K562 (cell line): ENCODE results near the gene GABRR2. TPM values are rescaled to one million over a fixed set of nuclear protein-coding genes. Genes with fewer than 3 reads are reported as not detected.
A peak's percentile ranks its signal among the peaks of the same experiment; 100 is the strongest.

Experiments used
- ATAC-seq: fragments of 200-7000 bp; cut with Tn5 transposase; 3 replicates; pipeline ENCODE4 v1.9.1; 2020; ENCODE audit warnings: moderate library complexity
- BruUV-seq: library from RNA; stranded (reverse); fragments of 400-500 nt; replicated peaks from 2 replicates; lab custom pipeline; 2021; lab: Mats Ljungman, UMichigan
- CTCF ChIA-PET: fragments of 300-600 bp; formaldehyde crosslinking; extraction: SDS; loops from one replicate; lab custom pipeline; 2021; ENCODE audit warnings: low intra/inter-chr PET ratio; lab: Yijun Ruan, JAX
- POLR2A ChIA-PET: fragments of 300-600, 350-650 bp; sonication (Branson Sonifier 250); formaldehyde crosslinking; extraction: SDS; loops from one replicate; lab custom pipeline; 2021; ENCODE audit warnings: antibody characterized with exemption, inconsistent platforms; lab: Yijun Ruan, JAX
- DNase-seq, 4 experiments: peaks; one replicate each; pipeline versions ENCODE4 v3.0.0 to v3.0.0-alpha.2; 2011 to 2018; ENCODE audit warnings: low spot score in 3 of 4, mixed read lengths in 3 of 4; ENCODE audit errors: extremely low read depth in 1 of 4
- FAIRE-seq: peaks from 2 replicates; lab custom pipeline; 2011; peaks lifted over from hg19 to GRCh38; lab: Jason Lieb, UNC
- H2AFZ ChIP-seq: 2 replicates; pipeline ENCODE4 v1.6.0; 2011; ENCODE audit warnings: low read depth, low read length, control low read depth, inconsistent platforms
- H3K27ac ChIP-seq: fragments of 200-600 bp; 3 replicates; pipeline ENCODE4 v1.8.0; 2011; ENCODE audit warnings: low read depth, mild to moderate bottlenecking, control low read depth, inconsistent platforms, low read length, moderate library complexity, mixed read lengths; ENCODE audit errors: extremely low read depth
- H3K27me3 ChIP-seq, 2 experiments: fragments of 300-600 bp in 1 of 2; 2 replicates in 1 of 2; 3 replicates in 1 of 2; pipeline versions ENCODE4 v1.6.0 to v1.8.0; 2011; ENCODE audit warnings: inconsistent platforms in 2 of 2, low read length in 2 of 2, mild to moderate bottlenecking in 1 of 2, mixed read lengths in 1 of 2, moderate library complexity in 1 of 2; ENCODE audit not compliant: control insufficient read depth in 2 of 2, insufficient read depth in 2 of 2
- H3K36me3 ChIP-seq: fragments of 300-600 bp; 3 replicates; pipeline ENCODE4 v1.8.0; 2011; ENCODE audit warnings: mild to moderate bottlenecking, low read length, inconsistent platforms; ENCODE audit not compliant: control insufficient read depth, insufficient read depth
- H3K4me1 ChIP-seq, 2 experiments: fragments of 200-600 bp in 1 of 2; replicated peaks in 1 of 2; 2 replicates in 1 of 2; 3 replicates in 1 of 2; pipeline versions ENCODE4 v1.5.1 to v1.8.0; 2011; ENCODE audit warnings: inconsistent platforms in 2 of 2, low read length in 2 of 2, mild to moderate bottlenecking in 1 of 2, mixed read lengths in 1 of 2, moderate library complexity in 1 of 2; ENCODE audit not compliant: control insufficient read depth in 2 of 2, insufficient read depth in 2 of 2
- H3K4me2 ChIP-seq: 2 replicates; pipeline ENCODE4 v1.6.1; 2011; ENCODE audit warnings: low read length, control low read depth, inconsistent platforms, mixed read lengths; ENCODE audit not compliant: insufficient read depth
- H3K4me3 ChIP-seq: fragments of 200-600 bp; sonication (generic), shearing (Covaris generic); 2 replicates; pipeline ENCODE4 v1.5.1; 2016; ENCODE audit warnings: control low read depth, inconsistent platforms
- H3K79me2 ChIP-seq: fragments of 200-600 bp; 3 replicates; pipeline ENCODE4 v1.8.0; 2011; ENCODE audit warnings: low read length, inconsistent platforms; ENCODE audit not compliant: control insufficient read depth, insufficient read depth
- H3K9ac ChIP-seq, 2 experiments: 2 replicates each; pipeline versions ENCODE4 v1.6.0 to v1.6.1; 2011; ENCODE audit warnings: low read depth in 2 of 2, low read length in 2 of 2, control low read depth in 1 of 2, inconsistent platforms in 1 of 2, mild to moderate bottlenecking in 1 of 2, mixed read lengths in 1 of 2; ENCODE audit not compliant: insufficient read depth in 1 of 2
- H3K9me1 ChIP-seq: one replicate; pipeline ENCODE4 v1.6.0; 2011; ENCODE audit warnings: inconsistent platforms, mild to moderate bottlenecking, low read length, moderate library complexity; ENCODE audit not compliant: control insufficient read depth, insufficient read depth
- H3K9me3 ChIP-seq: replicated peaks from 2 replicates; pipeline ENCODE4 v1.5.1; 2011; ENCODE audit warnings: low read depth, low read length, inconsistent platforms; ENCODE audit not compliant: control insufficient read depth, insufficient read depth
- H4K20me1 ChIP-seq: replicated peaks from 2 replicates; pipeline ENCODE4 v1.6.1; 2011; ENCODE audit warnings: low read length, inconsistent platforms, mixed read lengths; ENCODE audit not compliant: control insufficient read depth, insufficient read depth
- EP400 ChIP-seq: fragments of 450-650 bp; IDR thresholded peaks from 2 replicates; pipeline ENCODE4 v1.6.1; 2017; ENCODE audit warnings: antibody characterized with exemption, mild to moderate bottlenecking, moderate library complexity
- HBP1 ChIP-seq: fragments of 450-650 bp; formaldehyde crosslinking; IDR thresholded peaks from 2 replicates; pipeline ENCODE4 v1.4.0; 2022; ENCODE audit warnings: missing genetic modification characterization
- HCFC1 ChIP-seq: IDR thresholded peaks from 2 replicates; pipeline ENCODE4 v1.6.1; 2012; ENCODE audit warnings: low read depth, low read length, improper control_type of control experiment
- HNRNPLL ChIP-seq: fragments of 200-400 bp; formaldehyde crosslinking; IDR thresholded peaks from 2 replicates; pipeline ENCODE4 v1.6.1; 2017; ENCODE audit warnings: low read length, low read depth, mild to moderate bottlenecking; ENCODE audit not compliant: poor library complexity, severe bottlenecking
- HSF4 ChIP-seq: fragments of 250-450 bp; sonication (Bioruptor Pico); IDR thresholded peaks from 2 replicates; pipeline ENCODE4 v2.1.2; 2022; ENCODE audit warnings: mild to moderate bottlenecking, moderate library complexity, borderline replicate concordance
- NR2F6 ChIP-seq: fragments of 450-650 bp; formaldehyde crosslinking; IDR thresholded peaks from 2 replicates; pipeline ENCODE4 v1.4.0; 2020; ENCODE audit warnings: mild to moderate bottlenecking
- RB1 ChIP-seq: fragments of 450-650 bp; IDR thresholded peaks from 2 replicates; pipeline ENCODE4 v1.6.1; 2017; ENCODE audit warnings: low read depth, mild to moderate bottlenecking
- SIN3A ChIP-seq, 2 experiments: fragments of 150-350 bp in 1 of 2; IDR thresholded peaks; 2 replicates each; pipeline ENCODE4 v1.6.1; 2011 to 2016; ENCODE audit warnings: borderline replicate concordance in 2 of 2, low read depth in 2 of 2, low read length in 2 of 2, mild to moderate bottlenecking in 2 of 2, moderate library complexity in 2 of 2; ENCODE audit not compliant: control insufficient read depth in 1 of 2
- SMARCC2 ChIP-seq: fragments of 450-650 bp; IDR thresholded peaks from 2 replicates; pipeline ENCODE4 v1.6.1; 2017; ENCODE audit warnings: antibody characterized with exemption, moderate library complexity, mild to moderate bottlenecking, low read depth
- YY1 ChIP-seq, 3 experiments: IDR thresholded peaks; 2 replicates each; pipeline ENCODE4 v1.6.1; 2011; ENCODE audit warnings: low read length in 2 of 3, mild to moderate bottlenecking in 2 of 3, moderate library complexity in 2 of 3, borderline replicate concordance in 1 of 3, control low read depth in 1 of 3, low read depth in 1 of 3; ENCODE audit not compliant: insufficient read depth in 3 of 3, insufficient replicate concordance in 2 of 3, control insufficient read depth in 1 of 3, insufficient read length in 1 of 3; ENCODE audit errors: extremely low read depth in 1 of 3
- WGBS: fragments of 100-300 bp; shearing (Covaris generic); methylation state at CpG from one replicate; pipeline ENCODE4 v1.1.6; 2016; ENCODE audit warnings: low coverage, mixed read lengths; ENCODE audit not compliant: insufficient coverage; ENCODE audit errors: missing lambda C conversion rate; 5-methylcytosine and 5-hydroxymethylcytosine counted together
- in situ Hi-C: fragments of 300-500 bp; cut with MboI; formaldehyde crosslinking; loops from 4 replicates; pipeline ENCODE4 v1.15.0; 2018; ENCODE audit warnings: inconsistent platforms, mixed read lengths
- intact Hi-C: fragments of 100-400 bp; cut with micrococcal nuclease; formaldehyde crosslinking; loops from 2 replicates; pipeline ENCODE4 v1.14.2; 2022
- polyA plus RNA-seq, 8 experiments: library from polyadenylated mRNA; depleted of rRNA in 4 of 8; stranded (reverse) in 5 of 8; unstranded in 3 of 8; fragments of >200 nt; fragmentation: Nextera tagmentation in 2 of 8; fragmentation: Illumina TruSeq in 1 of 8; extraction: Ambion mirVana in 2 of 8; extraction: Trizol in 1 of 8; gene quantifications; 2 replicates each; pipeline versions ENCODE4 v1.2.1 to v1.2.3, GENCODE V29; 2011 to 2014; ENCODE audit warnings: inconsistent platforms in 1 of 8, missing spikeins in 1 of 8
- total RNA-seq, 7 experiments: library from RNA; depleted of rRNA in 6 of 7; stranded (reverse); fragments of >200 nt in 6 of 7; fragmentation: Illumina TruSeq in 2 of 7; extraction: Trizol in 2 of 7; gene quantifications; 2 replicates each; pipeline versions ENCODE4 v1.2.1 to v1.2.3, GENCODE V29; 2011 to 2021; ENCODE audit warnings: low replicate concordance in 1 of 7
- TF ChIP-seq, protein P1 (sequence below): fragments of 450-650 bp; IDR thresholded peaks from 2 replicates; pipeline ENCODE4 v1.6.1; 2014; ENCODE audit warnings: low read depth, mild to moderate bottlenecking, moderate library complexity, borderline replicate concordance
- TF ChIP-seq, protein P2 (sequence below), 2 experiments: fragments of 450-650 bp in 1 of 2; sonication (generic) in 1 of 2; formaldehyde crosslinking; conservative IDR thresholded peaks; 2 replicates each; pipeline versions ENCODE4 v1.4.0 to v1.8.1; 2020 to 2022; ENCODE audit warnings: mild to moderate bottlenecking in 1 of 2, missing genetic modification reagents in 1 of 2

Gene GABRR2
- total and polyA plus RNA-seq, 9 of the 15 experiments (the other 6 are each of a cell fraction or from before 2014, with no cell fraction given) = 0.09 to 0.13 (median 0.10) TPM; not detected in 6

DNA sequence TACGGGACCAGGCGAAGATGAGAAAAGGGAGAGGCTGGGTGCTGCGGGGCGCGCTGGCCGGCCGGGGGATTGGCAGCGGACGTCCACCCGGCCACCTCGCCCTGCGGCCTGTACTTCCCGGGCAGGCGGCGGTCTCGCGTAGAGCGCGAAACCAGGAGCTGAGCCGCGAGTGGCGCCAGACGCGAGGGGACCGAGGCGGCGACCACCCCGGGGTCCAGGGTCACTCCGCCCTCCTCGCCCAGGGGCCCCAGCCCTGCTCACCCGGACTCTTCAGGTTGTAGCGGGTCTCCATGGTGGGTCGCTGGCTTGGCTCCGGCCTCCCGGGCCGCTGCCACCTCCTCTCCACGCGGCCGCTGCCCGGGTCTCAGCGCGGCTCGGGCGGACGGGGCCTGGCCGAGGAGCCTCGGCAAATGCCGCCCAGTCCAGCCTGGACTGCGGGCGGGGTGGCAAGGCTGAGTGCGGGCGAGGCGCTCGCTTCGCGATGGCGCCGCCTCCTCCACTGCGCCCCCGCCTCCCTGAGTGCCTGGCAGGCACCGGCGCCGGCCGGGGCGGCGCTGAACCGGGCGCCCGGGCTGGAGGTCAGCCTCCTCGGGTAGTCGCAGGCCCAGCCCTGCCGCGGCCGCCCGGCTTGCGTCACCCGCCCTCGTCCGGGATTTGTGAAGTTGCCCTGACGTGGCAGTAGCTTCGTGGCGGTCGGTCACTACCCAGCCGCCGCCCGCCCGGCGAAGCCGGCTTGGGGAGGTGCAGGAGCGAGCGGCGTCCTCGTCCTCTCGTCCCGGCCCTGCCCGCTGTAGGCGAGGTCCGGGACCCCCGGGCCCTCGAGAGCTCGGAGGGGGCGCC is 37.4 kb upstream of the GABRR2 start, which contains the start of gene UBE2J1:
Gene UBE2J1, minus strand, starts transcription at position 445 of the 840 bp plus-strand sequence. Its CDS starts 153 bp downstream, at position 292.
- peak within 1 kb of the TSS; percentile 91 for H3K27ac ChIP-seq
- H3K4me1 ChIP-seq = peaks cover 18 to 19% of the 10 kb centered on the region in 2 experiments
- H3K4me3 ChIP-seq = peak within 1 kb of the TSS; percentile 73
- in situ Hi-C loops = no loop called here
- peaks cover 54% of the 10 kb centered on the region for H3K79me2 ChIP-seq
- 0% methylated on average over 49 of the region's 102 CpGs for WGBS
- DNase-seq (peak; percentile 78 to 84 (median 82)), ATAC-seq (peak; percentile 94), FAIRE-seq (no peak)
- peak within 1 kb of the TSS; percentile 94 for H2AFZ ChIP-seq
- BruUV-seq = no TSS peak
- no peaks in the 10 kb centered on the region for H3K9me1 ChIP-seq
- ChIA-PET POLR2A (interaction anchor here (0.6 to 3.6 kb wide), 12 partner anchors 8 to 248 kb away, joined by 3 to 29 read pairs (median 4); no protein-coding TSS in a partner anchor), CTCF (interaction anchor here (0.8 kb wide), 1 partner anchor 370 kb away, joined by 3 read pairs; no protein-coding TSS in a partner anchor)
- no peaks in the 10 kb centered on the region for H3K36me3 ChIP-seq
- H3K9ac ChIP-seq = peak within 1 kb of the TSS; percentile 95 to 99
- H3K27me3 ChIP-seq = no peaks in the 10 kb centered on the region
- no peaks in the 10 kb centered on the region for H4K20me1 ChIP-seq
- H3K9me3 ChIP-seq = no peaks in the 10 kb centered on the region
- H3K4me2 ChIP-seq = peak within 1 kb of the TSS; percentile 92
- intact Hi-C loops = no loop called here
- TF ChIP-seq, protein P1, sequence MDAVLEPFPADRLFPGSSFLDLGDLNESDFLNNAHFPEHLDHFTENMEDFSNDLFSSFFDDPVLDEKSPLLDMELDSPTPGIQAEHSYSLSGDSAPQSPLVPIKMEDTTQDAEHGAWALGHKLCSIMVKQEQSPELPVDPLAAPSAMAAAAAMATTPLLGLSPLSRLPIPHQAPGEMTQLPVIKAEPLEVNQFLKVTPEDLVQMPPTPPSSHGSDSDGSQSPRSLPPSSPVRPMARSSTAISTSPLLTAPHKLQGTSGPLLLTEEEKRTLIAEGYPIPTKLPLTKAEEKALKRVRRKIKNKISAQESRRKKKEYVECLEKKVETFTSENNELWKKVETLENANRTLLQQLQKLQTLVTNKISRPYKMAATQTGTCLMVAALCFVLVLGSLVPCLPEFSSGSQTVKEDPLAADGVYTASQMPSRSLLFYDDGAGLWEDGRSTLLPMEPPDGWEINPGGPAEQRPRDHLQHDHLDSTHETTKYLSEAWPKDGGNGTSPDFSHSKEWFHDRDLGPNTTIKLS = peak; percentile 99
- TF ChIP-seq SMARCC2 (no peak), SIN3A (IDR thresholded peaks at IDR 0.05; ENCODE audit: borderline replicate concordance in 2 of 2, control insufficient read depth in 1 of 2, low read depth in 2 of 2, low read length in 2 of 2) (peak in 1 of 2 experiments; percentile 64; a peak in 1 of 4 replicates), HBP1 (no peak), HNRNPLL (no peak), EP400 (peak; percentile 84), HCFC1 (peak; percentile 41; the same call in 1 of the 2 replicates), YY1 (IDR thresholded peaks at IDR 0.05; ENCODE audit: borderline replicate concordance in 1 of 3, control insufficient read depth in 1 of 3, extremely low read depth in 1 of 3, insufficient read depth in 3 of 3, insufficient read length in 1 of 3, insufficient replicate concordance in 2 of 3, low read depth in 1 of 3, low read length in 2 of 3) (peak in 2 of 3 experiments; percentile 81 to 89), RB1 (0 out of 2 replicates have a peak, but pooled peaks have one; percentile 50), NR2F6 (CRISPR knock-in tag) (no peak), HSF4 (CRISPR knock-in tag) (no peak)
- TF ChIP-seq, protein P2, sequence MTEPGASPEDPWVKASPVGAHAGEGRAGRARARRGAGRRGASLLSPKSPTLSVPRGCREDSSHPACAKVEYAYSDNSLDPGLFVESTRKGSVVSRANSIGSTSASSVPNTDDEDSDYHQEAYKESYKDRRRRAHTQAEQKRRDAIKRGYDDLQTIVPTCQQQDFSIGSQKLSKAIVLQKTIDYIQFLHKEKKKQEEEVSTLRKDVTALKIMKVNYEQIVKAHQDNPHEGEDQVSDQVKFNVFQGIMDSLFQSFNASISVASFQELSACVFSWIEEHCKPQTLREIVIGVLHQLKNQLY (CRISPR knock-in tag; conservative IDR thresholded peaks at IDR 0.05) = peak in 1 of 2 experiments; percentile 53; a peak in 1 of 4 replicates
